Loucy (cell line): ENCODE measurements around the gene ANKS3.

Experiments
- H2AFZ ChIP-seq: fragments of 200-600 bp; sonication (generic); 2 replicates; pipeline ENCODE4 v1.6.0; 2016; ENCODE audit warnings: antibody characterized with exemption, mild to moderate bottlenecking, low read length, moderate library complexity
- H3F3A ChIP-seq: fragments of 200-600 bp; 2 replicates; pipeline ENCODE4 v1.6.0; 2016; ENCODE audit warnings: antibody characterized with exemption, low read depth, mild to moderate bottlenecking
- H3K27me3 ChIP-seq: fragments of 200-600 bp; sonication (generic); 2 replicates; pipeline ENCODE4 v1.6.1; 2014; ENCODE audit warnings: low read length, mild to moderate bottlenecking; ENCODE audit not compliant: insufficient read depth, poor library complexity, severe bottlenecking
- H3K36me3 ChIP-seq: fragments of 200-600 bp; sonication (generic); 2 replicates; pipeline ENCODE4 v1.6.1; 2016; ENCODE audit warnings: low read length; ENCODE audit not compliant: insufficient read depth
- H3K4me1 ChIP-seq: fragments of 200-600 bp; sonication (generic); 2 replicates; pipeline ENCODE4 v1.5.1; 2014; ENCODE audit warnings: low read length, mild to moderate bottlenecking; ENCODE audit not compliant: insufficient read depth, poor library complexity, severe bottlenecking
- H3K4me2 ChIP-seq: fragments of 200-600 bp; sonication (generic); 2 replicates; pipeline ENCODE4 v1.6.0; 2014; ENCODE audit warnings: antibody characterized with exemption, low read length, low read depth, mild to moderate bottlenecking; ENCODE audit not compliant: poor library complexity, severe bottlenecking
- H3K4me3 ChIP-seq: fragments of 200-600 bp; sonication (generic); 2 replicates; pipeline ENCODE4 v1.5.1; 2014; ENCODE audit warnings: low read length, mild to moderate bottlenecking, mixed read lengths; ENCODE audit not compliant: poor library complexity, severe bottlenecking
- H3K79me2 ChIP-seq: fragments of 200-600 bp; sonication (generic); 2 replicates; pipeline ENCODE4 v1.6.1; 2014; ENCODE audit warnings: low read length; ENCODE audit not compliant: insufficient read depth
- H3K9ac ChIP-seq: fragments of 200-600 bp; sonication (generic); 2 replicates; pipeline ENCODE4 v1.6.0; 2014; ENCODE audit warnings: mild to moderate bottlenecking, low read depth, low read length, moderate library complexity; ENCODE audit not compliant: poor library complexity, severe bottlenecking
- H3K9me2 ChIP-seq: fragments of 200-600 bp; sonication (generic); replicated peaks from 2 replicates; pipeline ENCODE4 v1.6.1; 2016; ENCODE audit warnings: low read depth, low read length, mixed read lengths
- H3K9me3 ChIP-seq: fragments of 200-600 bp; sonication (generic); 2 replicates; pipeline ENCODE4 v1.6.1; 2014; ENCODE audit warnings: mild to moderate bottlenecking, antibody characterized with exemption, low read length, low read depth; ENCODE audit not compliant: insufficient read depth
- H4K20me1 ChIP-seq: fragments of 200-600 bp; sonication (generic); 2 replicates; pipeline ENCODE4 v1.6.0; 2014; ENCODE audit warnings: antibody characterized with exemption, low read length, mild to moderate bottlenecking; ENCODE audit not compliant: insufficient read depth, poor library complexity, severe bottlenecking
- EZH2phosphoT487 ChIP-seq: fragments of 200-600 bp; IDR thresholded peaks from 2 replicates; pipeline ENCODE4 v1.6.1; 2018; ENCODE audit warnings: antibody characterized with exemption, mild to moderate bottlenecking, moderate library complexity, borderline replicate concordance
- TF ChIP-seq, protein P1 (sequence below): fragments of 200-600 bp; sonication (generic); conservative IDR thresholded peaks from 2 replicates; pipeline ENCODE4 v1.5.1; 2014; ENCODE audit warnings: mild to moderate bottlenecking, antibody characterized with exemption, low read length

Gene ANKS3

DNA sequence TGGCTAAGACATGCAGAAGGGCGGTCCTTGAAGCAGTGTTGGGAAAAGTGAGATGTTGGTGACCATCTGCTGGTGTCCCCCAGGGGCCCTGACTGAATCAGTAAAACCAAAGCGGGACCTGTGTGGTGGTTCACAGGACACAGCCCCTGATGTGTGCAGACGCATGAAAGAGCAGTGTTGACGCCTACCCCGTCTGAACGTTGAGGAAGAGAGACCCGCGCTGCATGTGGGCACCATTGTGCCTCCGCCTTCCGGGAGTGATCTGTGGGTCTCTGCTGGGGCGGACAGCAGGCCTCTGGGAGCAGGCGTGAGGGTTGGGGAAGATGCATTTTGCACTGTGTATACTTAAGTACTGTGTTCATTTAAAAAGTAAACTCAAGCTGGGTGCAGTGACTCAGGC lies 77.8 kb downstream of the ANKS3 start:
- peaks cover 30% of the 10 kb centered on the region; the same call in 1 of the 2 replicates for H3K36me3 ChIP-seq
- H3K4me3 ChIP-seq = no peak overlapping the region
- no peaks in the 10 kb centered on the region for H3K9me2 ChIP-seq
- no peaks in the 10 kb centered on the region for H3K4me1 ChIP-seq
- H2AFZ ChIP-seq = no peak overlapping the region
- H3F3A ChIP-seq = no peaks in the 10 kb centered on the region
- no peak overlapping the region for H3K4me2 ChIP-seq
- no peaks in the 10 kb centered on the region for H3K27me3 ChIP-seq
- no peak for TF ChIP-seq EZH2phosphoT487
- TF ChIP-seq, protein P1, sequence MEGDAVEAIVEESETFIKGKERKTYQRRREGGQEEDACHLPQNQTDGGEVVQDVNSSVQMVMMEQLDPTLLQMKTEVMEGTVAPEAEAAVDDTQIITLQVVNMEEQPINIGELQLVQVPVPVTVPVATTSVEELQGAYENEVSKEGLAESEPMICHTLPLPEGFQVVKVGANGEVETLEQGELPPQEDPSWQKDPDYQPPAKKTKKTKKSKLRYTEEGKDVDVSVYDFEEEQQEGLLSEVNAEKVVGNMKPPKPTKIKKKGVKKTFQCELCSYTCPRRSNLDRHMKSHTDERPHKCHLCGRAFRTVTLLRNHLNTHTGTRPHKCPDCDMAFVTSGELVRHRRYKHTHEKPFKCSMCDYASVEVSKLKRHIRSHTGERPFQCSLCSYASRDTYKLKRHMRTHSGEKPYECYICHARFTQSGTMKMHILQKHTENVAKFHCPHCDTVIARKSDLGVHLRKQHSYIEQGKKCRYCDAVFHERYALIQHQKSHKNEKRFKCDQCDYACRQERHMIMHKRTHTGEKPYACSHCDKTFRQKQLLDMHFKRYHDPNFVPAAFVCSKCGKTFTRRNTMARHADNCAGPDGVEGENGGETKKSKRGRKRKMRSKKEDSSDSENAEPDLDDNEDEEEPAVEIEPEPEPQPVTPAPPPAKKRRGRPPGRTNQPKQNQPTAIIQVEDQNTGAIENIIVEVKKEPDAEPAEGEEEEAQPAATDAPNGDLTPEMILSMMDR = no peak
- H3K9me3 ChIP-seq = no peaks in the 10 kb centered on the region
- no peaks in the 10 kb centered on the region for H4K20me1 ChIP-seq
- H3K79me2 ChIP-seq = no peaks in the 10 kb centered on the region
- H3K9ac ChIP-seq = no peak overlapping the region

DNA sequence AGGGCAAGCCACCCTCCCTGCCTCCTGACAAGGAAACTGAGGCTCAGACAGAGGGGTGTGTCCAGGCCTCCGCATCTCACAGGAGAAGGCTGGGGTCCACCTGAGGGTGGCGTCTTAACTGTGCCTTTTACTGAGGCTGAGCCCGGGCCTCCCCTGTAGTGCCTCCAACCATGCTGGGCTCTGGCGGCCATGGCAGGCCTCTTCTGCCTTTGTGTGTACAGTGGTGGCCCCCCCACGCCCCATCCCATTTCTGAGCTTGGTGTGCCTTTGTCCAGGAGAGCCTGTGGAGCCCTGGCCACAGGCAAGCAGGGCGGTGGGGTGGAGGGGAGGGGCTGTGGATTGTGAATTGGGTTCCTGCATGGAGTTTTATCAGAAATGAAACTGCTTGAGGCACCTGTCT lies 78.3 kb downstream of the ANKS3 start:
- Histone ChIP-seq H3K4me1 (no peaks in the 10 kb centered on the region), H3K9ac (no peak overlapping the region), H3K79me2 (no peaks in the 10 kb centered on the region), H3K9me3 (no peaks in the 10 kb centered on the region), H3K27me3 (no peaks in the 10 kb centered on the region), H3K4me2 (no peak overlapping the region), H2AFZ (no peak overlapping the region), H4K20me1 (no peaks in the 10 kb centered on the region), H3F3A (no peaks in the 10 kb centered on the region), H3K9me2 (no peaks in the 10 kb centered on the region), H3K4me3 (no peak overlapping the region), H3K36me3 (peaks cover 30% of the 10 kb centered on the region; the same call in 1 of the 2 replicates)
- TF ChIP-seq, protein P1 = no peak
- no peak for TF ChIP-seq EZH2phosphoT487

DNA sequence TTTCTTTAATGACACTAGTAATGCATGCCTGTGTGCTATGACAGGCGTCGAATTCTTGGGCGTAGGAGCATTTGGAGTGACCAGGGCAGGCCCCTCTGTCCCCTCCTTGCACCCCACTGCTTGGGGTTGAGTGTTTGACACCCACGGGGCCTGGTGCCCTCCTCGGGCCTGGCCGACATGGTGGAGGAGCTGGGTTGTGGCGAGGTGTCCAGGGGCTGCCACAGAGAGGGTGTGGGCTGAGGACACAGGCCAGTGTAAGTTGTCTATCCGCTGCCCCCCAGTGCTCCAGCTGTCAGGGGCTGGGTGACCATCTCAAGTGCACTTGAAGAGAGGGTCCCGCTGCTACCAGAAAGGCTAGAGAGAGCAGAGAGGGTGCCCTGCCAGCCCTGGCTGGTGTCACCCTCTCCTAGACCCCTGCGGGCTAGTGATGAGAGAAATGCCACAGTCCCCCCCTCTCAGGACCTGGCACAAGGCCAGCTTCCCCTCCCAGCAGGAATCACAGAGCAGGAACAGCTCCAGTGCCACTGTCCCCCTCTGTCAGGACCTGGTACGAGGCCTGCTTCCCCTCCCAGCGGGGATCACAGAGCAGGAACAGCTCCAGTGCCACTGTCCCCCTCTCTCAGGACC lies 79.0 kb downstream of the ANKS3 start:
- Histone ChIP-seq H3K27me3 (no peaks in the 10 kb centered on the region), H3K9me2 (no peaks in the 10 kb centered on the region), H3K4me3 (no peak overlapping the region), H2AFZ (no peak overlapping the region), H3K9me3 (no peaks in the 10 kb centered on the region), H3K4me2 (no peak overlapping the region), H3F3A (no peaks in the 10 kb centered on the region), H3K79me2 (no peaks in the 10 kb centered on the region), H3K36me3 (peaks cover 30% of the 10 kb centered on the region; the same call in 1 of the 2 replicates), H3K9ac (no peak overlapping the region), H4K20me1 (no peaks in the 10 kb centered on the region), H3K4me1 (no peaks in the 10 kb centered on the region)
- TF ChIP-seq, protein P1 = no peak
- no peak for TF ChIP-seq EZH2phosphoT487
